Kasumi-1 (cell line): ENCODE data around the gene SLC6A2.
"Not testable (repeated sequence)": the region's sequence is repeated elsewhere in the genome, so short reads cannot be mapped to it uniquely, and the experiment has no call there.

Experiments
- DNase-seq, 2 experiments: peaks; one replicate each; lab custom pipeline; 2025; lab: John Stamatoyannopoulos, UW

Gene SLC6A2

GRCh38 chr16:55655897-55656681, at the start of gene SLC6A2:
Gene SLC6A2, plus strand, starts transcription at chr16:55655988. Its CDS starts 707 bp downstream, at chr16:55656695.
- DNase-seq: no peak

- DNase-seq: no peak
Measured at GRCh38 chr16:55613613-55614335, 42.0 kb upstream of the SLC6A2 start.

- no peak for DNase-seq
Measured at GRCh38 chr16:55615071-55615470, 40.7 kb upstream of the SLC6A2 start.

- not testable (repeated sequence) for DNase-seq
Measured at GRCh38 chr16:55615670-55616069, 40.1 kb upstream of the SLC6A2 start.

GRCh38 chr16:55621771-55622170, 34.0 kb upstream of the SLC6A2 start:
- no peak for DNase-seq

GRCh38 chr16:55622272-55622671, 33.5 kb upstream of the SLC6A2 start:
- no peak for DNase-seq

- DNase-seq: no peak
Measured at GRCh38 chr16:55622930-55623561, 32.7 kb upstream of the SLC6A2 start.

GRCh38 chr16:55623640-55624039, 32.1 kb upstream of the SLC6A2 start:
- DNase-seq: no peak

- no peak for DNase-seq
Measured at GRCh38 chr16:55624696-55625095, 31.1 kb upstream of the SLC6A2 start.

- DNase-seq: no peak
Measured at GRCh38 chr16:55625843-55626242, 29.9 kb upstream of the SLC6A2 start.

GRCh38 chr16:55628306-55628968, 27.4 kb upstream of the SLC6A2 start:
- no peak for DNase-seq

- DNase-seq: no peak
Measured at GRCh38 chr16:55630774-55631173, 25.0 kb upstream of the SLC6A2 start.

GRCh38 chr16:55632259-55632658, 23.5 kb upstream of the SLC6A2 start:
- no peak for DNase-seq

- DNase-seq: no peak
Measured at GRCh38 chr16:55634193-55634592, 21.6 kb upstream of the SLC6A2 start.

GRCh38 chr16:55638256-55638655, 17.5 kb upstream of the SLC6A2 start:
- DNase-seq: no peak

- DNase-seq: no peak
Measured at GRCh38 chr16:55640701-55641327, 15.0 kb upstream of the SLC6A2 start.

- no peak for DNase-seq
Measured at GRCh38 chr16:55641430-55642056, 14.2 kb upstream of the SLC6A2 start.

GRCh38 chr16:55642611-55643010, 13.2 kb upstream of the SLC6A2 start:
- no peak for DNase-seq

GRCh38 chr16:55643161-55643970, 12.4 kb upstream of the SLC6A2 start:
- DNase-seq: no peak

GRCh38 chr16:55645986-55646385, 9.8 kb upstream of the SLC6A2 start:
- DNase-seq: no peak

- DNase-seq: no peak
Measured at GRCh38 chr16:55647343-55647742, 8.4 kb upstream of the SLC6A2 start.
